Neural progenitor cell (in vitro differentiated cells): ENCODE data around the gene SPRR5. TPM values are rescaled to one million over a fixed set of nuclear protein-coding genes. Genes with fewer than 3 reads are reported as not detected.

Experiments
- DNase-seq: peaks from one replicate; pipeline ENCODE4 v3.0.0-alpha.2; 2016; ENCODE audit warnings: low spot score
- H2AFZ ChIP-seq: fragments of 200-600 bp; sonication (generic); replicated peaks from 2 replicates; pipeline ENCODE4 v1.6.1; 2016; ENCODE audit warnings: antibody characterized with exemption
- H3F3A ChIP-seq: fragments of 200-600 bp; sonication (generic); 2 replicates; pipeline ENCODE4 v1.6.1; 2016; ENCODE audit warnings: antibody characterized with exemption, low read depth
- H3K27ac ChIP-seq: fragments of 200-600 bp; sonication (generic); 2 replicates; pipeline ENCODE4 v1.5.1; 2016; ENCODE audit warnings: mild to moderate bottlenecking
- H3K27me3 ChIP-seq: fragments of 200-600 bp; sonication (generic); 2 replicates; pipeline ENCODE4 v1.6.1; 2016; ENCODE audit warnings: mild to moderate bottlenecking, moderate library complexity
- H3K36me3 ChIP-seq: fragments of 200-600 bp; sonication (generic); 2 replicates; pipeline ENCODE4 v1.5.1; 2016
- H3K4me1 ChIP-seq: fragments of 200-600 bp; sonication (generic); 2 replicates; pipeline ENCODE4 v1.6.1; 2016; ENCODE audit warnings: mixed run types
- H3K4me2 ChIP-seq: fragments of 200-600 bp; sonication (generic); 2 replicates; pipeline ENCODE4 v1.6.1; 2016
- H3K4me3 ChIP-seq: fragments of 200-600 bp; sonication (generic); 2 replicates; pipeline ENCODE4 v1.5.1; 2016
- H3K79me2 ChIP-seq: fragments of 200-600 bp; sonication (generic); 2 replicates; pipeline ENCODE4 v1.6.1; 2016; ENCODE audit warnings: low read depth
- H3K9ac ChIP-seq: fragments of 200-600 bp; sonication (generic); 2 replicates; pipeline ENCODE4 v1.6.1; 2016
- H3K9me3 ChIP-seq: fragments of 200-600 bp; sonication (generic); 2 replicates; pipeline ENCODE4 v1.5.1; 2016; ENCODE audit warnings: low read depth
- H4K20me1 ChIP-seq: fragments of 200-600 bp; sonication (generic); 2 replicates; pipeline ENCODE4 v1.6.1; 2016; ENCODE audit warnings: low read depth
- H3K27ac Mint-ChIP-seq: 3 replicates; pipeline ENCODE4 v1.8.0; 2021; ENCODE audit warnings: mixed read lengths
- H3K27me3 Mint-ChIP-seq: 2 replicates; pipeline ENCODE4 v1.8.0; 2022; ENCODE audit warnings: low read depth, mild to moderate bottlenecking, inconsistent platforms, moderate library complexity, mixed read lengths; ENCODE audit not compliant: insufficient read depth
- H3K36me3 Mint-ChIP-seq: 3 replicates; pipeline ENCODE4 v1.8.0; 2021; ENCODE audit warnings: mixed read lengths
- H3K4me1 Mint-ChIP-seq: 3 replicates; pipeline ENCODE4 v1.8.0; 2021; ENCODE audit warnings: mixed read lengths
- H3K4me3 Mint-ChIP-seq: 3 replicates; pipeline ENCODE4 v1.8.0; 2021; ENCODE audit warnings: mild to moderate bottlenecking, moderate library complexity, mixed read lengths
- H3K9me3 Mint-ChIP-seq: 3 replicates; pipeline ENCODE4 v1.8.0; 2020; ENCODE audit warnings: mixed read lengths
- CTCF ChIP-seq: fragments of 200-600 bp; sonication (generic); IDR thresholded peaks from 2 replicates; pipeline ENCODE4 v1.5.1; 2017; ENCODE audit warnings: antibody characterized with exemption, mild to moderate bottlenecking
- EZH2 ChIP-seq: fragments of 200-600 bp; sonication (generic); IDR thresholded peaks from 2 replicates; pipeline ENCODE4 v1.6.1; 2017; ENCODE audit warnings: antibody characterized with exemption, mild to moderate bottlenecking, moderate library complexity
- EZH2phosphoT487 ChIP-seq: fragments of 200-600 bp; sonication (generic); IDR thresholded peaks from 2 replicates; pipeline ENCODE4 v1.6.1; 2017; ENCODE audit warnings: antibody characterized with exemption
- small RNA-seq: library from RNA; depleted of rRNA; stranded (forward); fragments of <200 nt; gene quantifications from one replicate; pipeline ENCODE3, GENCODE V24; 2015
- total RNA-seq: library from RNA; depleted of rRNA; stranded (reverse); fragments of >200 nt; gene quantifications from 2 replicates; pipeline ENCODE4 v1.2.3, GENCODE V29; 2015; ENCODE audit warnings: low replicate concordance

SPRR5 gene
- total RNA-seq, 1 donor from 2014 or later = not detected

- no peaks in the 10 kb centered on the region for H4K20me1 ChIP-seq
- H3K4me1 ChIP-seq = no peaks in the 10 kb centered on the region
- H3K4me2 ChIP-seq = no peak overlapping the region
- Mint-ChIP-seq H3K36me3 (no peaks in the 10 kb centered on the region), H3K4me3 (no peak overlapping the region), H3K4me1 (no peaks in the 10 kb centered on the region), H3K9me3 (peaks cover 3% of the 10 kb centered on the region), H3K27ac (no peak overlapping the region), H3K27me3 (no peaks in the 10 kb centered on the region)
- no peaks in the 10 kb centered on the region for H3K36me3 ChIP-seq
- H3F3A ChIP-seq = no peaks in the 10 kb centered on the region
- no peak overlapping the region for H3K9ac ChIP-seq
- no peaks in the 10 kb centered on the region for H3K79me2 ChIP-seq
- no peak overlapping the region for H3K4me3 ChIP-seq
- H3K27ac ChIP-seq = no peak overlapping the region
- H2AFZ ChIP-seq = no peak overlapping the region
- H3K27me3 ChIP-seq = no peaks in the 10 kb centered on the region
- DNase-seq = no peak
- TF ChIP-seq EZH2phosphoT487 (no peak), CTCF (no peak), EZH2 (no peak)
- peaks cover 42% of the 10 kb centered on the region for H3K9me3 ChIP-seq
Observed at GRCh38 chr1:152998476-152998875, 51.5 kb downstream of the SPRR5 start.

Small RNAs within 50 kb of the gene (small RNA-seq; reads per million reads assigned to genes)
- not detected for gene SPRR1A

Other genes starting within 250 kb of the SPRR5 start
- not detected in 2 replicates for gene LCE2A, start 248.9 kb upstream of the SPRR5 start, total RNA-seq
- not detected in 2 replicates for gene LCE4A, start 239.0 kb upstream of the SPRR5 start, total RNA-seq
- not detected in 2 replicates for gene KPRP, start 189.2 kb upstream of the SPRR5 start, total RNA-seq
- gene LCE1F, start 172.1 kb upstream of the SPRR5 start, total RNA-seq = not detected in 2 replicates
- gene LCE1E, start 160.9 kb upstream of the SPRR5 start, total RNA-seq = not detected in 2 replicates
- not detected in 2 replicates for gene LCE1D, start 150.5 kb upstream of the SPRR5 start, total RNA-seq
- not detected in 2 replicates for gene LCE1C, start 140.6 kb upstream of the SPRR5 start, total RNA-seq
- gene LCE1B, start 135.2 kb upstream of the SPRR5 start, total RNA-seq = not detected in 2 replicates
- not detected in 2 replicates for gene LCE1A, start 119.7 kb upstream of the SPRR5 start, total RNA-seq
- gene LCE6A, start 104.3 kb upstream of the SPRR5 start, total RNA-seq = not detected in 2 replicates
- gene LCE7A, start 87.2 kb upstream of the SPRR5 start, total RNA-seq = not detected in 2 replicates
- not detected in 2 replicates for gene SMCP, start 68.9 kb upstream of the SPRR5 start, total RNA-seq
- gene IVL, start 38.7 kb upstream of the SPRR5 start, total RNA-seq = not detected in 2 replicates
- not detected in 2 replicates for gene SPRR4, start 23.4 kb downstream of the SPRR5 start, total RNA-seq
- gene SPRR1A, start 36.9 kb downstream of the SPRR5 start, total RNA-seq = not detected in 2 replicates
- not detected in 2 replicates for gene SPRR3, start 54.5 kb downstream of the SPRR5 start, total RNA-seq
- not detected in 2 replicates for gene SPRR1B, start 84.0 kb downstream of the SPRR5 start, total RNA-seq
- gene SPRR2D, start 93.9 kb downstream of the SPRR5 start, total RNA-seq = not detected in 2 replicates
- gene SPRR2A, start 110.3 kb downstream of the SPRR5 start, total RNA-seq = not detected in 2 replicates
- not detected in 2 replicates for gene SPRR2B, start 124.4 kb downstream of the SPRR5 start, total RNA-seq
- gene SPRR2E, start 147.3 kb downstream of the SPRR5 start, total RNA-seq = not detected in 2 replicates
- gene SPRR2F, start 166.3 kb downstream of the SPRR5 start, total RNA-seq = not detected in 2 replicates
- not detected in 2 replicates for gene SPRR2G, start 203.7 kb downstream of the SPRR5 start, total RNA-seq